A204.1 (cell line): ENCODE data around the gene RYK.
"Not testable (repeated sequence)": the region's sequence is repeated elsewhere in the genome, so short reads cannot be mapped to it uniquely, and the experiment has no call there.

ENCODE experiments used
- FAIRE-seq: peaks from 2 replicates; lab custom pipeline; 2012; peaks lifted over from hg19 to GRCh38; lab: Jason Lieb, UNC

RYK gene

DNA sequence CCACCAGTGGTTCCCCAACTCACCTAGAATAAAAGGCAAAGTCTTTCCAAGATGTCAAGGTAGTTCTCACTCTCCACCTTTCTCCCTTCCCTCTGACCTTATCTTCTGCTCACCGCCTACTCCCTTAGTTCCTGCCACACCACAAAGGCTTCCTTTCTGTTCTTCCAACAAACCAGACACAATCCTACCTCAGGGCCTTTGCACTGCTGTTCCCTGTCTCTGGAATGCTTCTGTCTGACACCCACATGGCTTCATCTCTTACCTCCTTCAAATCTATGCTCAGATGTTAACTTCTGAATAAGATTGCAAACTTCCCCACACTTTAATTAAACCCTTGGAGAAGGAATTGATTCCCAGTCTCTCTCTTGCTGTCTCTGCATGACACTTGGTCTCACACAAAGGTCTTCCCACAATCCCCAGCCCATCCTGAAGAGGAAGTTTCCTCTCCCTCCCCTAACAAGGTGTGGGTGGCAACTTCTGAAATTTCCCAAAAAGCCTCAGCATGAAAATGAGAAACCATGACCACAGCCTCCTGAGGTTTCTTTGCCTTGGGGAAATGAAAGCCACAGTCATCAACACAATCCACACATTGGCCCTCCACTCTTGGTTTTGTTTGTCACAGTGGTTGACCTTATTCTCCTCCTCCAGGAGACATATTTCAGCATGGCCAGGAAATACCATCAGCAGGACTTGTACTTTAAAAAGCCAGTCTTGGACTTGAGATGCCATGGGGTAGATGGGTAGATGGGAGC lies 3.0 kb upstream of the RYK start:
- FAIRE-seq: no peak

DNA sequence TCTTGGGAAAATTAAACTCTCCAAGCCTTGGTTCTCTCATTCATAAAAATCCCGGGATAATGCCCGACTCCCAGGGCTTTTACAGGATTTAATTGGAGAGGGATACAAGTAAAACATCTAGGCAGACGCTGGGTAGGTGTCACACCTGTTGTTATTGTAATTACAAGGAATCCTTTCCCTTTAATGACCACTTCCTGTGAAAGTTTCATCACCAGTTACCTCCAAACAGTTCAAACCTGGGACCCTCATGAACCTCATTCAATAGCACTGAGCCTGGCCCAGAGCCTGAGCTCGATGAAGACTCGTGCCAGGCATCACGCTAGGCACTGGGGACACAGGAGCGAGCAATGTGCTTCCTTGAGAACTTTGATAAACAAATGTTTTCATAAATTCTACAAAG lies 2.1 kb upstream of the RYK start:
- FAIRE-seq: no peak

- FAIRE-seq: no peak
These were observed 1.2 kb upstream of the RYK start for GRCh38 chr3:134251731-134252391.

DNA sequence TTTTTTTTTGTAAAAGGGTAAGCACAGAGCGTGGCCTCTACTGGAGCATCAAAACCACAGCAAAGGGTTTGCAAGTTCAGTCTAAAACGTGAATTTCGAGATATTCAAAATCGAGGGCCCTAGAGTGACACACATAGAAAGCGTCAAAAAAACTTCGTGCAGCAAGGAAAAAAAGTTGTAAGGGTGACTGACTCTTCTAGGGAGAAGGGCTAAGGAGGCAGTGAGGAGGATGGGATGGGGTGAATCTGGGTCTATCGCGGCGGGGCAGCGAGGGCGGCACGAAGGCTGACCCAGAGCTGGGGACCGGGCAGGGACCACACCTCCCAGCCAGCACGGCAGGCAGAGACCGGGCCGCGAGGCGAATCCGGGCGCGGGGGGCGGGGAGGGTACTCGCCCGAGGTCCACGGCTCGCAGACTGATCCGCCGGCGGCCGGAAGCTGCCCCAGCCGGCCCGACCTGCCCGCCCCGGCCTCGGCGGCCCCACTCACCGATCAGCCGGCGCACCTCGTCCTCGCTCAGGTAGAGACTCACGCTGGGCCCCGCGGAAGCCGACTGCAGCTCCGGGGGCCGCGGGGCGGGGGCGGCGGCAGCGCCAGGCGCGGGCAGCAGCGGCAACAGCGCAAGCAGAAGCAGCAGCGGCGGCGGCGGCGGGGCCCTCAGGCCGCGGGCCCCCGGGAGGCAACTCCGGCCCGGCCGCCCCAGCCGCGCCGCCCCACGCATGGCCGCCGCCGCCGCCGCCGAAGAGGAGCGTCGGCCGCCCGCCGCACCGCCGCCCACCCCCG lies 533 bp downstream of the RYK start:
- FAIRE-seq: no peak

DNA sequence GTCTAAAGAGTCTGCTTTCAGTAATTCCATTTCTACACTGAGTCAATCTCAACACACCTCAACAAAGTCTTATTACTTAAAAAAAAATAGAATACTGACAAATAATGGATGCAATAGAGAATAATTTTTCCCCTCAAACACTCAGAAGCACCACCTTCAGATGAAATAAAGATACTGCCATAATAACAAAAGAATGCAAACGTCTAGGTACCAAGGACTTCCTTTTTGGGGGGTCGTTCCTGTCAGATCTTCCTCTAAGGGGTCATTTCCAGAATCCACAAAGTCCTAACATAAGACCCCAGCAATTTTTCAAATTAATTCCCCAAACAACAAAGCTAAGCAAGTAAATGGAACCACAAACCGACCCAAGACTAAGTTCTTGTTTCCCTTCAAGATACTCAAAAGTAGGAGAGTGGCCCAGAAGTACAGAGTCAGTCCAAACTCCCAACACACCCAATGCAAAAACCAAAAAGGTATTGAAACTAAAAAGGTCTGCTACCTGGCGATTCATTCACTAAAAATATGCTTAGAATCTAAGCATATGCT lies 1.3 kb downstream of the RYK start:
- no peak for FAIRE-seq

DNA sequence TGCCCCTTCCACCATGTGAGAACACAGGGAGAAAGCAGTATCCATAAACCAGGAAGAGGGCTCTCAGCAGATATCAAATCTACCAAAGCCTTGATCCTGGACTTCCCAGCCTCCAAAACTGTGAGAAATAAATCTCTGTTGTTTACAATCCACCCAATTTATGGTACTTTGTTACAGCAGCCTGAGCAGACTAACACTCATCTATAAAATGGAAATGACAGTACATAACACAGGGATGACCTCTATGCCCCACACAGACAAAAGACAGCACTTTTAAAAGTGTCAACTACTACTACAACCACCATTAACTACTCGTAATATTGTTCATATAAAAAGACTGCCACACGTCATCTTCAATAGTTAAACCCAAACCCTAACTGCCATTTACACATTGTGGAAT lies 5.7 kb downstream of the RYK start:
- FAIRE-seq: no peak

GRCh38 chr3:134242649-134243617 lies 7.7 kb downstream of the RYK start:
- FAIRE-seq: no peak

DNA sequence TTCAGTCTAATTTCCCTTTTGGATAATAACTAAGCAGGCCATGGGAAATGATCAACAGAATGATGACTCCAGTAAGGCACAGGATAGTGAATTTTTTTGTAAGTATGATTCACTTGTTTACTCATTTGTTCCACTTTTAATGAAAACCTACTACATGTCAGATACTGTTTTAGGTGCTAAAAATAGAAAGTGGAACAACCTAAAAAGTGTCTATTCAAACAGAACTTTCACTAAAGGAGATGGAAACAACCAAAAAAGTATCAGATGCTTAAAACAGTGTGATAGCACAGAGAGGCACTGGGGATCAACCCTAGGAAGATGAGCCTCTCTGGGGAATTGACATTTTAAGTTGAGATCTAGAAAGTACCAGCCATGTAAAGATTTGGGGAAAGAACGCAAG lies 11.1 kb downstream of the RYK start:
- no peak for FAIRE-seq

DNA sequence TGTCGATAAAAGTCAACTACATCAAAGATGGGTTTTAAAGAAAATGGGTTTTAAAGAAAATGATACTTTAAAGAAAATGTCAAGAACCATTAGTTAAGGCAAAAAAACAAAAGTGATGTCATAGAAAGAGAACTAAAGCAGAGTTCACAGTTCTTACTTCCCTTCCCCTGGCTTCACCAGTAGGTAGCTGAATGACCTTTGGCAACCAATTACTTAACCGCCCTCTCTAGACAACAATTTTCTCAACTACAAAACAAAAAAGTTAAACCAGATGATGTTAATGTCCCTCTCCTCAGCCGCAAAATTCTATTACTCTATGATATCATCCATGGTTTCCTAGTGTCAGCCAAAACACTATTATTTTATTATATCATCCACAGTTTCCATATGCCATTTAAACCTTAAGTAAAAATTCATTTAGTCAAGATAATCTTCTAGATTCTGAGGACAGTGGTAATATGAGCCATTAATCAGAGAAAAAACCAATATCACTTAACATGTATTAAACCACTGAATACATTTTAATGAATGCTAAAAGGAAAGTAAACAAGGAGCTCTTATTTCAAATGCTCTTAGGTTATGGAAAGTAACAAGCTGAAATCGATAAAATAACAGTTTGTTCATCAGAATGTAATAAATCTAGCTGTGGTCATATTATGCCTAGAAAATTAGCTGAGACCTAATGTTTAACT lies 13.1 kb downstream of the RYK start:
- no peak for FAIRE-seq

GRCh38 chr3:134236505-134237170 lies 14.0 kb downstream of the RYK start:
- no peak for FAIRE-seq

DNA sequence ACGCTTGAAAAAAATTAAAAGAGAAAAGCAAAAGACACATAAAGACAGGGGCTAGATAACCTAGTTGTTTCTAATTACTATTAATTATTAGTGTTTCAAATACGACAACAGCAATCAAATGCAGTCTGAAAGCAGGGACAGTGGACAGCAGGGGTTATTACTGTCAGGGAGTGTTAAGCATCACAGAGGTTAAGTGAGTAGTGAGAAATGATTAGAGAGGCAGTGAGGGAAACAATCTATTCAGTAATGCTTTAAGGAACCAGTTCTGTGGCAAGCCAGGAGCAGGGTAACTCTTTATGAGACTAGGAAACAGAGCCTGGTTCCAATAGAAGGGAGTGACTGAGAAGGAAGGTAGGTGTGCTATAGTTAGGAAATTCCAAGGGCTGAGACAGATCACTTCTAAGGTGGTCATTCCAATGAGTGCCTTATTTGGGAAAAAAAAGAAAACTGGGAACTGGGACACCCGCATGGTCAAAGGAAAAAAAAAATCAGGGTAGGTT lies 15.0 kb downstream of the RYK start:
- no peak for FAIRE-seq

GRCh38 chr3:134232951-134233350 lies 17.7 kb downstream of the RYK start:
- no peak for FAIRE-seq

GRCh38 chr3:134232151-134232550 lies 18.5 kb downstream of the RYK start:
- no peak for FAIRE-seq

DNA sequence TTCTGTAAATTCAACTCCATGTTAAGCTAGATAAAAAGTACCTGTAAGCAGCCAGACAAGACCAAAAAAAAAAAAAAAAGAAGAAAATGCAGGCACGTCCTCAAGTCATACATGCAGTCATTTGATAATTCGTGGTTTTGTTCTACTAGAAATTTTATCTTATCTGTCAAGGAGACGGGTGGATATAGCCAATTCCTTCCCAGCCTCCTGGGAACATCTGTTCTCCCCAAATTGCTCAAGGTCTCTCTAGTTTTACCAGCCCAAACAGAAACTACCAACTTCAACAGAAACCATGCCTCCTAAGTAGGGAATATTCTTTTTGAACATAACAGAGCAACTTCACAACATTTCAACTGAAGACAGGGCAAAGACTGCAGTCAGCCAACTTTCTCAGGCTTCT lies 19.5 kb downstream of the RYK start:
- FAIRE-seq: no peak

- FAIRE-seq: no peak
These were observed 21.6 kb downstream of the RYK start for GRCh38 chr3:134229038-134229437.

DNA sequence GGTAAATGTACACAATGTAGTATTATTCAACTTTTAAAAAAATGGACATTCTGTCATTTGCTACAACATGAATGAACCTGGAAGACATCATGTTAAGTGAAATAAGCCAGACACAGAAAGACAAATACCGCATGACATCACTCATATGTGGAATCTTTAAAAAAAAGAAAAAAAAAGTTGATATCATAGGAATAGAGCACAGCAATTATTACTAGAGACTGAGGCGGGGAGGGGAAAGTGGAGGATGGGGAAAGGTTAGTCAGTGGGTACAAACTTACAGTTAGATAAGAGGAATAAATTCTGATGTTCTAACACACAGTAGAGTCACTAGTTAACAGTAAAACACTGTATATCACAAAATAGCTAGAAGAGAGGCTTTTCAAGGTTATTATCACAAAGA lies 22.2 kb downstream of the RYK start:
- FAIRE-seq: no peak

DNA sequence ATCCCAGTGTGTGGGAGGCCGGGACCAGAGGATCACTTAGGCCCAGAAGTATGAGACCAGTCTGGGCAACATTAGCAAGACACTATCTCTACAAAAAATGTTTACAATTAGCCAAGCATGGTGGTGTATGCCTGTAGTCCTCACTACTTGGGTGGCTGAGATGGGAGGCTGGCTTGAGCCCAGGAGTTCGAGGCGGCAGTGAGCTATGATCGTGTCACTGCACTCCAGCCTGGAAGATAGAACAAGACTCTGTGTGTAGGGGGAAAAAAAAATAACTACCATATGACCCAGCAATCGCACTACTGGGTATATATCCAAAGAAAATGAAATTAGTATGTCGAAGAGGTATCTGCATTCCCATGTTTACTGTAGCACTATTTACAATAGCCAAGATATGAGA lies 22.6 kb downstream of the RYK start:
- no peak for FAIRE-seq

DNA sequence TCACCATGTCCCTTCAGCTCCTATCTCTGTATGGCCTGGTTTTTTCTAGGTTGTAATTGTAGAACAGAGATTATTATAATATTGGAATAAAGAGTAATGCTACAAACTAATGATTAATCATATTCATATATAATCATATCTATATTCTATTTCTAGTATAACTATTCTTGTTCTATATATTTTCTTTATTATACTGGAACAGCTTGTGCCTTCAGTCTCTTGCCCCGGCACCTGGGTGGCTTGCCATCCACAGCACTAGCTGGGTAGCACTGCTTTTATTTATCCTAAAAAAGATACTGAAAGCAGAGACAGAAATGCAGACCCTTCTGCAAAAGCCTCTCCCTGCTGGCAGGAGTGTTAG lies 25.9 kb downstream of the RYK start:
- not testable (repeated sequence) for FAIRE-seq

GRCh38 chr3:134222835-134223234 lies 27.8 kb downstream of the RYK start:
- no peak for FAIRE-seq

DNA sequence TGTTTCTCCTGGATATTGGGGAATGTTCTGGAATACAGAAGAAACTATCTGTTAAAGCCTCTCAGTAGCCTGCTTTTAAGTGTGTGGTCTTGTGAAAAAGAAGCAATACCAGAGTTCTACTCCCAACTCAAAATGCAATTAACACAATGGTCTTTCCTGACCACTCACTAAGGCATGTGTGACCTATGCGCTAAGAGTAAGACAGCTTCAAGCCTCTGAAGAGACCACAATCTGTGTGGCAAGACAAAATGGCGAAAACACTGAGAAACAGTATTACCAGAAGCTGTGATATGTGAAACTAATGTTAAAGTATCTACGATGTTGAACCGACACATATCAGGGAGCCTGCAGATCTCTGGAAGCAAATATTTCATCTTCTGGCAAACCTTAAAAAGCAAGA lies 33.8 kb downstream of the RYK start:
- FAIRE-seq: no peak
